Loucy (cell line): ENCODE results near the gene GTSE1.

Source experiments
- CTCF ChIP-seq: fragments of 200-600 bp; sonication (generic); conservative IDR thresholded peaks from 2 replicates; pipeline ENCODE4 v1.5.1; 2014; ENCODE audit warnings: mild to moderate bottlenecking, antibody characterized with exemption, low read length
- EZH2phosphoT487 ChIP-seq: fragments of 200-600 bp; IDR thresholded peaks from 2 replicates; pipeline ENCODE4 v1.6.1; 2018; ENCODE audit warnings: antibody characterized with exemption, mild to moderate bottlenecking, moderate library complexity, borderline replicate concordance

- TF ChIP-seq CTCF: no peak
- TF ChIP-seq EZH2phosphoT487: no peak
These were observed 45.9 kb upstream of the GTSE1 start for GRCh38 chr22:46250783-46251125.
